Cardiac fibroblast (primary cell): Measurements from ENCODE around the gene MBD6.

Experiments used
- DNase-seq, 2 donors: peaks; one replicate each; pipeline versions ENCODE4 v3.0.0 to v3.0.0-alpha.2; 2010; ENCODE audit warnings: low read depth in 2 of 2
- H3K4me3 ChIP-seq, 2 donors: replicated peaks in 1 of 2; 1 replicate in 1 of 2; 2 replicates in 1 of 2; pipeline ENCODE4 v1.5.1; 2011; ENCODE audit warnings: low read depth in 2 of 2, low read length in 2 of 2, mild to moderate bottlenecking in 2 of 2, moderate library complexity in 1 of 2
- TF ChIP-seq, protein P1 (sequence below): IDR thresholded peaks from one replicate; pipeline ENCODE4 v1.5.1; 2011; ENCODE audit warnings: low read depth, mild to moderate bottlenecking, low read length, inconsistent platforms

The MBD6 gene

DNA sequence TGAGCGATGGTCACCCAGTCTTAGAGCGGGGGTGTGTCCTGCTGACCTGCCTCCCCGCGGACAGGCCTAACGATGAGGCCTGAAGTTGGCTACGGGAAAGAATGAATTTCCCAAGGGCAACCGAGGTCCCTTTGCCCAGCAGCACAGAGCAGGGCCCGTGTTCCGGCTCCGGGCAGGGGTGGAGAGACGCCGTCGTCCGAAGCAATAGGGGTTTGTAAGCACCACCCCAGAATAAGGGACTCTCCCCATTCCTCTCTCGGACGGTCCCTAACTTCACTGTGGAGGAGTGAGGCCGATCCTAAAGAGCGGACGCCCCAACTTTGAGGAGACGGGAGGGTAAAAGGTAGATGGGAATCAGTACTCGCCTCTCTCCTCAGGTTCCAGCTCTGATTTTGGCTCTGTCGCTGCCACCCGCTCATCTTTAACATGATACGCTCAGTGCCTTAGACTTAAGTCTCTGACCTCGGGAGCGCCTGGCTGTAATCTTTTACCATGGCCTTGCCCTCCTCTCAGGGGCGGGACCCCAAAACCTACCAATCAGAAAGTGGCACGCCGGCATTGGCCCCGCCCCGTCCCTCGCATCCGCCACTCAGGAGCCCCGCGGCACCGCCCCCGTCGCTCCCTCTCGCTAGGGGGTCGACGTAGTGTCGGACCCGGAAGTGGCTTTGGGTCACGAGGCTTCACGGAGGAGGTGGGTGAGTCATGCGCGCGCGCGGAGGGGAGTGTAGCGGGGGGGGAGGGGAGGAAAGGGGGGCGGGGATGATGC is 2.4 kb upstream of the MBD6 start, which contains the start of gene DDIT3:
TSS of gene DDIT3 (minus strand) at position 462 of the 766 bp plus-strand sequence. CDS start 3,108 bp downstream, outside the sequence.
- peak within 1 kb of the TSS; percentile 90 to 97 for H3K4me3 ChIP-seq
- peak; percentile 99 to 100 for DNase-seq
- TF ChIP-seq, protein P1, sequence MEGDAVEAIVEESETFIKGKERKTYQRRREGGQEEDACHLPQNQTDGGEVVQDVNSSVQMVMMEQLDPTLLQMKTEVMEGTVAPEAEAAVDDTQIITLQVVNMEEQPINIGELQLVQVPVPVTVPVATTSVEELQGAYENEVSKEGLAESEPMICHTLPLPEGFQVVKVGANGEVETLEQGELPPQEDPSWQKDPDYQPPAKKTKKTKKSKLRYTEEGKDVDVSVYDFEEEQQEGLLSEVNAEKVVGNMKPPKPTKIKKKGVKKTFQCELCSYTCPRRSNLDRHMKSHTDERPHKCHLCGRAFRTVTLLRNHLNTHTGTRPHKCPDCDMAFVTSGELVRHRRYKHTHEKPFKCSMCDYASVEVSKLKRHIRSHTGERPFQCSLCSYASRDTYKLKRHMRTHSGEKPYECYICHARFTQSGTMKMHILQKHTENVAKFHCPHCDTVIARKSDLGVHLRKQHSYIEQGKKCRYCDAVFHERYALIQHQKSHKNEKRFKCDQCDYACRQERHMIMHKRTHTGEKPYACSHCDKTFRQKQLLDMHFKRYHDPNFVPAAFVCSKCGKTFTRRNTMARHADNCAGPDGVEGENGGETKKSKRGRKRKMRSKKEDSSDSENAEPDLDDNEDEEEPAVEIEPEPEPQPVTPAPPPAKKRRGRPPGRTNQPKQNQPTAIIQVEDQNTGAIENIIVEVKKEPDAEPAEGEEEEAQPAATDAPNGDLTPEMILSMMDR, result no peak

DNA sequence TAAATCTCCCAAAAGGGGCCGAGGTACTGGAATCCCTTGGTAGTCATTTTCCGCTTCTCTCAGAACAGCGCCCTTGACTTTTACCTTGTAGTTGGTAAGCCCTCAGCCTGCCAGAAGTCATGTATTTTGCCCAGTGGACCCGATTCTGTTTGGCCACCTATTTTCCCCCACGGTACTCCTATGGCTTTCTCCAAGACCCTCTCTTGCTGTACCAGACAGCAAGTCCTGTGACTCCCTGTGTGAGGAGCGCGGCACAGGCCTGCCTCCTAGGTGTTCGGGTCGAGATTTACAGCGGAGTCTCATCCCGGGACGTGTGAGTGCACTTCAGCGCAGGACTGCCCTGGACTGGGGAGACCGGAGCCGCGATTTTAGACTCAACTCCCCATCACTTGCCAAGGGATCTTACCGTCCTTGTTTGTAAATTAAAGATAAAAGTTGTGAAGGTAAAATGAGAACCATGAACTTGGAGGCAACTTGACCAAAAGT is 1.1 kb upstream of the MBD6 start:
- DNase-seq, result peak in 1 of 2 donors; percentile 55
- no peak overlapping the region for H3K4me3 ChIP-seq
- TF ChIP-seq, protein P1, result no peak

DNA sequence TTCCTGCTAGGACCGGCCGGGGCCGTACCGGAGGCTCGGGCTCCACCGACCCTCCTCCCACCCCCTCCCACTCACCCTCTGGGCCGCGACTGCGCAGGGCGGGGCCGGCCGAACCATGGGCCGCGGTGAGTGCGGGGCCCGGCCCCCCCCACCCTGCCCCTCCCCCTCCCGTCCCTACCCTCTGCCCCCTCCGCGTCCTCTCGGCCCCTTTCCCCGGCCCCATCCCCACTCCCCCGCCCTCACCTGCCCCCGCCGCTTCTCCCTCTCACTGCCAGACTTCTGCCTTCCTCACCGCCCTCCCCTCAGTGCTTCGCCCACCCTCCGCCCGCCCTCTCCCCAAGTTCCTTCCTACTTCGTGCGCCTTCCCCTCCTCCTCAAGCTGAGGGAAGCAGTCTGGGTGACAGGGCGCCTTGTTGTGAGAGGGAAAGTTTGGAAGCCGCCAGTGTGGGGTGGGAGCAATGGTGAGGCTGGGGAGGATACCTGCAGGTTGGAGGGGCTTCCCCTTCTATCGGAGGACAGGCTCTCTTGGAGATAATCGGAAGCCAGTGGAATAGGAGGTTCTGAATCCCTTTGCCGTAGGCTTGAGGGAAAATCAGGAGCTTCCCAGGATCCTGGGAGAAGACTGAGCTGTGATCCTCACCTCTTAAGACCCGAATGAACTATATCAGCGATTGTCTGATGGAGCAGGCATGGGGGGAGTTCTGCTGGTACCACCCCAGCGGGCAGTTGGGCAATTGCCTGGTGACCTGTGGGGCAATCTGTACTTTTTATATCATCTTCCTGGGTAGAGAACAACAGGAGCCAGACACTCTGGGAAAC is 472 bp downstream of the MBD6 start:
- H3K4me3 ChIP-seq, result peak overlapping the region; percentile 84 to 86
- DNase-seq, result peak; percentile 44 to 79
- TF ChIP-seq, protein P1, result no peak

DNA sequence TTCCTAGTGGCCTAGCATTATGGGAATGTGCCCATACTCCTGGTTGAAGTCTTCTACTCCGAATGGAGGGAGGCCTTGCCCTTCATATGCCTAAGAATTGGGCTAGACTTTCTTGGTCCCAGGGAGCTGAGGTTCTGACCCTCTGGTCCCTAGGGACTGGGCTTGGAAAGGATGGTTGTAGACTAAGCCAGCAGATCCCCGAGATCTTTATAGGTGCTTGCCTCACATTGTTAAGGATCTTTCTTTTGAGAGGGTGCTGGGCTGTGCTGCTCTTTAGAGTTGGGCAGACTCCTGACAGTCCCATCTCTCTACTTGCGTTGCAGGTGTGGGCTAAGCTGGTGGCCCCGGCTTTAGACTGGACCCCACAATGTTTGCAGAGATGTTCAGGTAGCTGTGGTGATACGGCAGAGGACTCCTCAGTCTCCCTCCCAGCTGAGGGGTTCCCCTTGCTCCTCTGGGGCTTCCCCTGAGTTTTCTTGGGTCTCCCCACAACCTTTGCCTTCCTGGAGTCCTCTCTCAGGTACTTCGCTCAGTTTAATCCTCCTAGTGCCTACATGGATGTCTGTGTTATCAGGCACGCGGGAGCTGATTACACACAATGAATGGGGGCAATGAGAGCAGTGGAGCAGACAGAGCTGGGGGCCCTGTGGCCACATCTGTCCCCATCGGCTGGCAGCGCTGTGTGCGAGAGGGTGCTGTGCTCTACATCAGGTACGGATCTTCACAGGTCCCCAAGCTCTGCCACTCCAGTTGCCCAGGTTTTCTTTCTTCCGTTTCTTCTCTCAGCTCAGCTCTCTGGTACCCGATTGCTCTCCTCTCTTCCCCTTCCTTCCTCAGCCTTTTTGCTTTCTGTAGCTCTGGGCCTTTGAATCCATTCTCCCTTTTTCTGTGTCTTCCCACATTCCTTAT is 1.3 kb downstream of the MBD6 start:
- DNase-seq, result peak in 1 of 2 donors; percentile 46
- TF ChIP-seq, protein P1, result no peak
- peak overlapping the region; percentile 84 to 86 for H3K4me3 ChIP-seq

DNA sequence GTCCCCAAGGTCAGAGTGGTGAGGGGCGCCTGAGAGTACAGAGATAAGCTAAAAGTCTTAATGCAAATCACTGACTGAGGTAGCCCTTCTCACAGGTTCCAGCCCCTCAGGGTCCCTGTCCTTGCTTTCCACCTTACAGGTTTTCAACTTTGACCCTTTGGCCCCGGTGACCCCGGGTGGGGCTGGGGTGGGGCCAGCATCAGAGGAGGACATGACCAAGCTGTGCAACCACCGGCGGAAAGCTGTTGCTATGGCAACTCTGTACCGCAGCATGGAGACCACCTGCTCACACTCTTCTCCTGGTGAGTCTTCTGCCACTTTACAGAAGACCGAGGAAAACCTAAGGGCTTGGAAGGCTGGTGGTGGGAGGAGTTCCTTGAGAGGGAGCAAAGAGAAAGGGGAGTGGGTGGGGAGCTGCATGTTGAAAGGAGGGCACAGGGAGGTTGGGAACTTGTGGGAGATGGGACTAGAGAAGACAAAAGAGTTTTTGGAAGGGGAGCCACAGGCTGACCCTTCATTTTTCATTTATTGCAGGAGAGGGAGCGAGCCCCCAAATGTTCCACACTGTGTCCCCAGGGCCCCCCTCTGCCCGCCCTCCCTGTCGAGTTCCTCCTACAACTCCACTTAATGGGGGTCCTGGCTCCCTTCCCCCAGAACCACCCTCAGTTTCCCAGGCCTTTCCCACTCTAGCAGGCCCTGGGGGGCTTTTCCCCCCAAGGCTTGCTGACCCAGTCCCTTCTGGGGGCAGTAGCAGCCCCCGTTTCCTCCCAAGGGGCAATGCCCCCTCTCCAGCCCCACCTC is 2.4 kb downstream of the MBD6 start:
- TF ChIP-seq, protein P1, result no peak
- no peak for DNase-seq
- H3K4me3 ChIP-seq, result peak overlapping the region in 1 of 2 donors; percentile 86
